Measurements from ENCODE around the gene RHBDD1.

The RHBDD1 gene

GRCh38 chr2:226943862-226944620, 108.2 kb downstream of the RHBDD1 start:
- DNase-seq: no peak

- DNase-seq: no peak
Observed at GRCh38 chr2:226953206-226953605, 117.4 kb downstream of the RHBDD1 start.

GRCh38 chr2:226953826-226954225, 118.0 kb downstream of the RHBDD1 start:
- no peak for DNase-seq

GRCh38 chr2:226956659-226957058, 120.8 kb downstream of the RHBDD1 start:
- DNase-seq: no peak

GRCh38 chr2:226959418-226959817, 123.6 kb downstream of the RHBDD1 start:
- no peak for DNase-seq

- no peak for DNase-seq
Observed at GRCh38 chr2:226962176-226962773, 126.4 kb downstream of the RHBDD1 start.

GRCh38 chr2:226963528-226963927, 127.7 kb downstream of the RHBDD1 start:
- DNase-seq: no peak

- DNase-seq: no peak
Observed at GRCh38 chr2:226965376-226965775, 129.5 kb downstream of the RHBDD1 start.

GRCh38 chr2:226969417-226970080, 133.7 kb downstream of the RHBDD1 start:
- no peak for DNase-seq

GRCh38 chr2:226970362-226970761, 134.5 kb downstream of the RHBDD1 start:
- no peak for DNase-seq

GRCh38 chr2:226971084-226971483, 135.2 kb downstream of the RHBDD1 start:
- no peak for DNase-seq

- DNase-seq: no peak
Observed at GRCh38 chr2:226971770-226972169, 135.9 kb downstream of the RHBDD1 start.

- DNase-seq: no peak
Observed at GRCh38 chr2:226973816-226974215, 138.0 kb downstream of the RHBDD1 start.

- no peak for DNase-seq
Observed at GRCh38 chr2:226977775-226978190, 141.9 kb downstream of the RHBDD1 start.

- no peak for DNase-seq
Observed at GRCh38 chr2:226978300-226978699, 142.4 kb downstream of the RHBDD1 start.

- no peak for DNase-seq
Observed at GRCh38 chr2:226979004-226979403, 143.2 kb downstream of the RHBDD1 start.

- DNase-seq: no peak
Observed at GRCh38 chr2:226981791-226982326, 146.0 kb downstream of the RHBDD1 start.

GRCh38 chr2:226983895-226984749, 148.3 kb downstream of the RHBDD1 start:
- no peak for DNase-seq

GRCh38 chr2:226984750-226985582, 149.1 kb downstream of the RHBDD1 start:
- DNase-seq: peak; percentile 58

GRCh38 chr2:226985583-226985946, 149.7 kb downstream of the RHBDD1 start:
- no peak for DNase-seq

- DNase-seq: no peak
Observed at GRCh38 chr2:226991663-226992062, 155.8 kb downstream of the RHBDD1 start.

- DNase-seq: no peak
Observed at GRCh38 chr2:226993171-226993570, 157.3 kb downstream of the RHBDD1 start.
